ENCODE data around the gene CASP6. TPM values are rescaled to one million over a fixed set of nuclear protein-coding genes. Genes with fewer than 3 reads are reported as not detected.

Gene CASP6
- total RNA-seq, 4 donors from 2014 or later: 10.0 to 18.0 (median 13.7) TPM

GRCh38 chr4:109735566-109736365, 32.5 kb upstream of the CASP6 start:
- Histone ChIP-seq H3K9me3 (no peaks in the 10 kb centered on the region), H3K4me1 (peaks cover 0 to 2% (median 1%) of the 10 kb centered on the region in 4 donors), H3K4me3 (no peak overlapping the region), H3K27me3 (no peaks in the 10 kb centered on the region), H3K36me3 (no peaks in the 10 kb centered on the region), H3K27ac (no peak overlapping the region)
- 74 to 83% methylated on average over 7 of the region's 7 CpGs for WGBS, 2 donors
- TF ChIP-seq EP300 (IDR thresholded peaks at IDR 0.05) (no peak), POLR2A (IDR thresholded peaks at IDR 0.05) (no peak), CTCF (IDR thresholded peaks at IDR 0.05) (no peak)
- no peak for DNase-seq (ENCODE audit: low spot score in 2 of 2)

DNA sequence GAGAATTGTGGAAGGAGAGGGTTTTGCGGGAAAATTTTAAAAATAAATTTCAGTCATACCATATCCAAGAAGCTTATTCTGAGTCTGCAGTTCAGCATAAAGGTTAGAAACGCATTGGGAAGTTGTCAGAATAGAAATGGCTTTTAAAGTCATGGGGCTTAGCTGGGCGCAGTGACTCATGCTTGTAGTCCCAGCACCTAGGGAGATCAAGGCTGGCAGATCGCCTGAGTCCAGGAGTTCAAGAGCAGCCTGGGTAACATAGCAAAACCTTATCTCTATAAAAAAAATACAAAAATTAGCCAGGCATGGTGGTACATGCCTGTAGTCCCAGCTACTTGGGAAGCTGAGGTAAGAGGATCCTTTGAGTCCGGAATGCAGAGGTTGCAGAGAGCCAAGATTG, 30.5 kb upstream of the CASP6 start:
- Histone ChIP-seq H3K4me3 (no peak overlapping the region), H3K4me1 (peaks cover 0 to 13% (median 8%) of the 10 kb centered on the region in 4 donors), H3K27ac (no peak overlapping the region), H3K27me3 (no peaks in the 10 kb centered on the region), H3K9me3 (no peaks in the 10 kb centered on the region), H3K36me3 (no peaks in the 10 kb centered on the region)
- no peak for DNase-seq (ENCODE audit: low spot score in 2 of 2)
- no peak for TF ChIP-seq CTCF (IDR thresholded peaks at IDR 0.05)
- TF ChIP-seq POLR2A (IDR thresholded peaks at IDR 0.05): no peak
- TF ChIP-seq EP300 (IDR thresholded peaks at IDR 0.05): no peak
- 87 to 89% methylated on average over 5 of the region's 5 CpGs for WGBS, 2 donors

DNA sequence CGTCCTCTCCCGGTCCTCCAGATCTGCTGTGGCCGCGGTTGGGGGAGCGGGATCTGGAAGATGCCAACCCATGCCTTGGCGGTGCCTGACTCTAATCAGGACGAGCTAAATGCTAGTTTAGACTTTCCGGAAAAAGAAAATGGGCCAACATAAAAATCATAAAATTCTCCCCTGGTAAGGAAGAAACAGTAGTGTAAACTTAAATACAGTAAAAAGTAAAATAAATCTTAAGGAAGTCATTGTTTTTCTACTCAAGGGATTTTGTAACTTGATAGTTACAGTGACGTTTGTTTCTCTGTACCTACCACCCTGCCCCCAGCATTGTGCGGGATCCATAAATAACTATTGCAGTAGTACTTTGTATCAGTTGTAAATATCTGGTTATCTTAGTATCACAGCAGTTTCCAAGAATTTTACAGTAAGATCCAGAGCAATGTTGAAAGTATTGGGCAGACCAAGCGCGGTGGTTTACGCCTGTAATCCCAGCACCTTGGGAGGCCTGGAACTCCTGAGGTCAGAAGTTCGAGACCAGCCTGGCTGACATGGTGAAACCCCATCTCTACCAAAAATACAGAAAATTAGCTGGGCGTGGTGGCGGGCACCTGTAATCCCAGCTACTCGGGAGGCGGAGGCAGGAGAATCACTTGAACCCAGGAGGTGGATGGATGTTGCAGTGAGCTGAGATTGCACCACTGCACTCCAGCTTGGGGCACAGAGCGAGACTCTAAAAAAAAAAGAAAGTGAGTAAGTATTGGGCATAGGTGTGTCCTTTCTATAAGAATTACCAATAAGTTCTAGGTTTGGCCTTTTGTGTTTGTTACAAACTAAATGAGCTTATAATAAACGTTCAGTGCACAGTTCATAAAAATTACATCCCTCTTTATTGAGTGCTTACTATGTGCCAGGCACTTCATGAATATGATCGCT, 27.6 kb upstream of the CASP6 start:
- WGBS, 2 donors: 53% methylated on average over 21 of the region's 21 CpGs
- H3K27me3 ChIP-seq: no peaks in the 10 kb centered on the region

GRCh38 chr4:109729718-109730618, 26.7 kb upstream of the CASP6 start, which contains the start of gene PLA2G12A:
Gene PLA2G12A, minus strand, starts transcription at chr4:109730070. Its CDS starts 261 bp downstream, at chr4:109729809.
- DNase-seq (ENCODE audit: low spot score in 2 of 2): peak; percentile 21 to 48
- WGBS, 2 donors: 1% methylated on average over 18 to 50 of the region's 83 CpGs
- Histone ChIP-seq H3K36me3 (no peaks in the 10 kb centered on the region), H3K9me3 (no peaks in the 10 kb centered on the region), H3K27ac (peak within 1 kb of the TSS; percentile 72 to 92 (median 86)), H3K27me3 (no peaks in the 10 kb centered on the region), H3K4me1 (peaks cover 0 to 20% (median 12%) of the 10 kb centered on the region in 4 donors), H3K4me3 (peak within 1 kb of the TSS; percentile 73 to 99 (median 88))
- TF ChIP-seq POLR2A (IDR thresholded peaks at IDR 0.05) (peak; percentile 41 to 71), EP300 (IDR thresholded peaks at IDR 0.05) (peak in 1 of 2 donors; percentile 63), CTCF (IDR thresholded peaks at IDR 0.05) (no peak)

More for the DNA sequence above, 27.6 kb upstream of the CASP6 start:
- Histone ChIP-seq H3K4me3 (peak overlapping the region; percentile 73 to 99 (median 88)), H3K27ac (peak overlapping the region; percentile 39 to 92 (median 86)), H3K4me1 (peaks cover 0 to 20% (median 12%) of the 10 kb centered on the region in 4 donors), H3K9me3 (no peaks in the 10 kb centered on the region), H3K36me3 (no peaks in the 10 kb centered on the region)
- TF ChIP-seq EP300 (IDR thresholded peaks at IDR 0.05) (no peak), POLR2A (IDR thresholded peaks at IDR 0.05) (no peak), CTCF (IDR thresholded peaks at IDR 0.05) (no peak)
- no peak for DNase-seq (ENCODE audit: low spot score in 2 of 2)
